ENCODE data around the gene NXNL2.
A peak's percentile ranks its signal among the peaks of the same experiment; 100 is the strongest.

NXNL2 gene

DNA sequence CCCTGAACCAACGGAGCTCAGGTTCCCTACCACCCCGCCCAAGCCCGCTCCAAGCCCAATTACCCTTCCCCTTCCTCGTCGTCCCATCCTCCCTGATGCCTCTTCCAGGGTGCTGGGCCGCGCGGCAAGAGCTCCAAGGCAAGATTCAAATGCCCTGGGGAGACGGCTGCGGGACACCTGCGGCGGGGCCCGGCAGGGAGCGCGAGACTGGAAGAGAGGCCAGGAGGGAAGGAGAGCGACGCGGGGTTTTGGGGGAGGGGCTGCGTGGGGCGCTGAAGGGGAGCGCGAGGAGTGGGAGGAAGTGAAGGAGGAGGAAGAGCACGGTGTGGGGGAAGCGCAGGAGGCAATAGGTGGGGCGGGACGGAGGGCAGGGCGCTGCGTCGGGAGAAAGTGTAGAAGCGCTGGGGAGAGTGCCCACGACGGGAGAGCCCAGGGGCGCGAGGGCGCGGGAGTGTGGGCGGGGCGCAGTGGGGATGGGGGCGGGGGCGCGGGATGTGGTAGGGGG lies 975 bp upstream of the NXNL2 start:
- DNase-seq, result peak; percentile 68

DNA sequence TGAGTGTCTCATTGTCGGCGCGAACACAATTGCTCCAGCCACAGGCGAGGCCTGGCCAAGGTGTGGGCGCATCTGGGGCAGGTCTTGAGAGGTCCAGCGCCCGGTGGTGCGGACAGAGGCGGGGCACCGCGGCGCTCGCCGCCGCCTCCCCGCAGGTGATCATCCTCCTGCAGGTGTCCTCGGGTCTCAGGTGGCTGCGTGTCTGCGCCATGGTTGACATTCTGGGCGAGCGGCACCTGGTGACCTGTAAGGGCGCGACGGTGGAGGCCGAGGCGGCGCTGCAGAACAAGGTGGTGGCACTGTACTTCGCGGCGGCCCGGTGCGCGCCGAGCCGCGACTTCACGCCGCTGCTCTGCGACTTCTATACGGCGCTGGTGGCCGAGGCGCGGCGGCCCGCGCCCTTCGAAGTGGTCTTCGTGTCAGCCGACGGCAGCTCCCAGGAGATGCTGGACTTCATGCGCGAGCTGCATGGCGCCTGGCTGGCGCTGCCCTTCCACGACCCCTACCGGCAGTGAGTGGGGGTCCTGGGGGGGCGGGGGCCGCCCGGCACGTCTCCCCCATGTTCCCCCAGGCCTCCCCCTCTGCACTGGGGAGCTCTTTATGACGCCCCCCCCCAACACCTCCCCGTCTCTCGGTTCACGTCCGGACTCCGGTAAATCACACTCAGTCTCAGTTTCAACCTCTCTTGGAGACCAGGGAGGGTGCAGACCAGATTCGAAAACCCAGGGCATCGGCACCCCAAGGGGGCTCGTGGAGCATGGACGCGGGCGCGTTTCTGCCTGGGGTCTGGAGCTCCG lies 446 bp downstream of the NXNL2 start:
- DNase-seq, result peak; percentile 59

DNA sequence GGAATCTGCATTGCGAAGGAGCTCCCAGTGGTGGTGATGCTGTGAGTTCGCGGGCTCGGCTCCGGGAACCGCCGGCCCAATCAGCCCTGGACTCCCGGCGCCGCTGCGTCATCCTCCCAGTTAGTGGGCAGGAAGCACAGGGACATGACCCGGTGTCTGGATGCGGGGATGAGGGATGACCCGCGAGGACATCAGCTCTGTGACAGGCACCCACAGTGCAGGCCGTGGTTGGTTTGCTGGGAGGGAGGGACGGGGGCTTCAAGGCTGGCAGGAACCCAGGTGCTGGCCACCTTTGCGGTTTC lies 996 bp downstream of the NXNL2 start:
- DNase-seq, result peak; percentile 34

DNA sequence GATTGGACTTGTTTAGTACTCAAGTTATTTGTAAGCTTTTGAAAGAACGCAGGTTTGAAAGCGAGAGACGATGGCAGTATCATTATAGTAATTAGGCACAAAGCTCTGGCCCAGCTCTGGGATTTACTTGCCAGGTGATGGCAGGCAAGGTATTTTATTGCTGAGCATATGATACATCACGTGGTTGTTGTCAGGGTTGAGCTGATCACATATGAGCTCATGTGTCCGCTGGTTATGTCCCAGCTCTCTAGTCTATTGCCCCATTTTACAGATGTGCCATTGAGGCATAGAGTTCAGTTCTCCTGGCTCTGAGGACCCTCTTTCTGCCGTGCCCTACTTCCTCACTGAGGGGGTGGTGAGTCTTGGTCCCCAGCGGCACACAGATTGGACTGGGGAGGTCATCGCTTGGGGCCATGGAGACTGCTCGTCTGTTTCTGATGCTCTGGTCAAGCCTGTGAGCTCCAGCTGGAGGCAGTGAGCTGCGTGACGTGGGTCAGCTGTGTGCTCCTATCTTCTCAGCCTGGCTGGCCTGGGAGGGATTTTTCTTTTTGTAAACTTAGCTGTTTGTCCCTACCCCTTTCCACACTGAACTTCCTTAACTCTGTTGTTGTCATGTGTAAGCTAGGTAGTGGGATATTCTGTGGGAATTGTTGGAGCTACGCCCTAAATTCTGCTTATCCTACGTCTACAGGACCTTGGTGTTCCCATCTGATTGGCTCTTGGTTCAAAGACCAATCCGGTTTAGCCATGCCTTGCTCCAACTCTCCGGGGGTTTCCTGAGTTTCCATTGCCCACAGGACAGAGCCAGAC lies 2.2 kb downstream of the NXNL2 start:
- DNase-seq, result peak; percentile 8

DNA sequence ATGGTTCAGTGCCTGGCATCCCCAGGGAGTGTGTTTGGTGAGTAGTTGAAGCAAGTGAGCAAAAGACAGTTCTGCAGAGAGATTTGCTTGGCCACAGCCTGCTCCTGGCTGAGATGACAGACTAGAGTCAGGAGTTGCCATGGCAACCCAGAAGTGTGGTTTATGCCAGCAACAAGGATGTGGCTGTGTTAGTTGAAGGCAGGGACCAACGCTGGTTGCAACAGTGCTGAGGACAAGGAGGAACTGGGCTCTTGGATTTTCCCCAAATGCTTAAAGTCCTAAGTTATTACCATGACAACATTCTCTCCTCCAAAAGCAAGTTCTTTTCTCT lies 2.7 kb downstream of the NXNL2 start:
- DNase-seq, result peak; percentile 84

DNA sequence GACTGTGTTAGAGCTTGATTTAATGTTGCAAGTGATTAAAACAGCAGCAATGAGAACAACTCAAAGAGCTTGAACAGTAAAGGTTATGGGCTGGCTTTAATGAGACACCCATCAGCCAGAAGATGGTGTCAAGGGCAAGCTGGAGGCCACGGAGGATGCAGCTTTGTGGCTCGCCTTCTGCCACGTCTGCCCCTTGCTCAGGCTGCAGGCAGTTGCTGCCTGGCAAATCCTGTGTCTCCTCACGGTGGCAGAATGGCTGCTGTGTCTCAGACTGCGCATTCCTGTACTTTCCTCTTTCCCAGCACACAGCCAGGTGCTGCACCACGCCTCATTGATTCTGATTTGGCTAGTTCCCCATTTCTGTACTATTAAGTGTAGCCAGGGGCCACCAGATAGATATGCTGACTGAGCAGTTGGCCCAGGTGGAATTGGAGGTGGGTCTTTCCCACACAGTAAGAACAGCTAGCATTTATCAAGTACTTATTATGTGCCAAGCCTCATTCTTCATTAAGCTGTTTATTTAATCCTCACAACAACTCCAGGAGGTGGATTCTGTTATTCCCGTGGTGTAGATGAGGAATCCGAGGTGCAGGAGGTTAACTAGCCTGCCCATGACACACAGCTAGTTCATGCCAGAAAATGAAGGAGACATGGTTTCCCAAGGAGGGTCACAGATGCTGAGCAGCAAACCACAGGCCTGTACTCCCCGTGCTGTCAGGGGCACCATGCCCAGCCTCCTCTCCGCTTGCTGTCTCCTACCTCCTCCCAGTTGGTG lies 3.5 kb downstream of the NXNL2 start:
- no peak for DNase-seq

DNA sequence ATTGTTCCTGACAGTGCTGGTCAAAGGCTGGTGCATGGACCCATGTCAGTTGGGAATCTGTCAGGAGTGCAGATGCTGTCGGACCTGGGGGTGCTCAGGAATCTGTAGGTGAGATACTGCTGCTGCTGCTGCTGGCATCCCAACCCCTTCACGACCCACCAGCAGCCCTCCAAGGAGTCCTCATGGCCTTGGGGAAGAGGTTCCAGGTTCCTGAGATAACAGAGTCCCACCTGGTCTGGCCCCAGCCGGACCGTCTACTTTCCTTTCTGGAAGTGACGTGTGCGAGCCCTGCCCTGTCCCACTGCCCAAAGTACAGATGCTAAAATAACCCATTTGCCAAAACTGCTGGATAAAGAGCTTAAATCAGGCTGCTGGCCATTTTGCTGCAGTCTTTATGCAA lies 4.3 kb downstream of the NXNL2 start:
- no peak for DNase-seq

DNA sequence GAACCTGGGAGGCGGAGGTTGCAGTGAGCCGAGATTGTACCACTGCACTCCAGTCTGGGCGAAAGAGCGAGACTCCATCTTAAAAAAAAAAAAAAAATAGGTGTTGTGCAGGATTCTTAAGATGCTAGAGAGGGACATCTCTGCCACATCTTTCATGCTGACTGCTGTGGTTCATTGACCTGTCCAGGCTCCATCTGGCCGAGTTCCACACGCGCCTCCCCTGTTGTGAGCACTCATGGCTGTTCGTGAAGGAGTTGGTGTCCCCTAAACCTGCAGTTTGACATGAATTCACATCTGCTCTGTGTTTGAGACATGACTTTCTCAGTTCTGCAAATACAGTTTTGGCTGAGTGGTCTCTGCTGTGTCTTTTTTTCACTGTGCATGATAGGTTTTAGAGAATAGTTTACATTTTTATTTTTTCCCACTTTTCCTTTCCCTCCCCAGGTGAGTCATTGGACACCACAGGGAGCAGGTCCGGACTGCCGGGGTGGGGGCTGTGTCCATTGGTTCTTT lies 5.3 kb downstream of the NXNL2 start:
- DNase-seq, result no peak

DNA sequence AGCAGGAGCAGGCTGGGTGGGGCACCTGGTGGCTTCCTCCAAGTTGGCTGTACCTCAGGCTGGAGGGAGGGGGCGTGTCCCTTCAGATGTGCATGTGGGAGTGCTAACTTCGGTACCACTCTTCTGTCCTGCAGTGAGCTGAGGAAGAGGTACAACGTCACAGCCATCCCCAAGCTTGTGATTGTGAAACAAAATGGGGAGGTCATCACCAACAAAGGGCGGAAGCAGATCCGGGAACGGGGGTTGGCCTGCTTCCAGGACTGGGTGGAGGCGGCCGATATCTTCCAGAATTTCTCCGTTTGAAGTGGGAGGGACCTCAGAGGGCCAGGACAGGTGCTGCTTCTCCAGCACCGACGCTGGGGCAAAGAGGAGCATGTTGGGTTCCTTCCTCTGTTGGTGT lies 9.3 kb downstream of the NXNL2 start:
- DNase-seq, result no peak

DNA sequence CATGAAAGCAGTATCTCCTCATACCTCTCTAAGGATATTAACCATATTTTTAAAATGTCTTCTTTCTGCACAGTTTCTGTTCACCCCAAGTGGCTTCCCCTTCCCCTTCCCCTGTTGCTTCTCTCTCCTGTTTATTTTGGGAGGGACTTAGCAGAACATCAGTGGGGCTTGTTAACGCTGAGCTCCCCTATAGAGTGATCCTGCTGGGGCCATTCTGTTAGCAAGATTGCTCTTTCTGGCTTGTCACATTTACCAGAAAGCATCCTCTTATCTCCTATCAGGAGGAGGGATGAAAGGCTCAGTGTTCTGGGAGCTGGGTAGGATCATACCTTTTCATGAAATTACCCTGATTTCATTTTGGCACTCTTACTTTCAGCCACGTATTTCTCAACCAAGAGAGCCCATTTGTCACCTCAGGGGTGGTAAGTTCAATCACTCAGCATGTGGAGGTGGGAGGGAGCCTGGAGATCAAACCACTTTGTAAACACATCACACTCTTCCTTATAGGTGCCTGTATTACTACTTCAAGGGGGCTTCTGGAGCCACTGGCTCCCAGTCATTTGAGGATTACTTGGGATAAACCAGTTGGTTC lies 16.7 kb downstream of the NXNL2 start:
- DNase-seq, result no peak

DNA sequence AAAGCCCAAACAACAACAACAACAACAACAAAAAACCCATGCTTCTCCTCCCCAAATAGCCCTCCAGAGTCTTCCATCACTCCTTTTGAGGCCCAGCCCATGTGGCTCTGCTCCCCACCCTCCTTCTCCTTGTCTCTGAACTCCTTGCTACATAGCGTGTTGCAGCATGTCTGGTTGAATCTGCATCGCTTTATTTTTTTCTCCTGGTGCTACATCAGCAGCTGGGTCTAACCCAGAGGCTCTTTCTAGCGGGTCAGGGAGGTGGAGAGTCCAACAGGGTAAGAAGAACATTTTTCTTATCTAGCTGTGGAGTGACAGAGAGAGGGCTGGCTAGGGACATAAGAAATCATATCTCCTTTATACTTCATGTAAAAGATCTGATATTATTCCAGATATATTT lies 18.4 kb downstream of the NXNL2 start:
- DNase-seq, result no peak

DNA sequence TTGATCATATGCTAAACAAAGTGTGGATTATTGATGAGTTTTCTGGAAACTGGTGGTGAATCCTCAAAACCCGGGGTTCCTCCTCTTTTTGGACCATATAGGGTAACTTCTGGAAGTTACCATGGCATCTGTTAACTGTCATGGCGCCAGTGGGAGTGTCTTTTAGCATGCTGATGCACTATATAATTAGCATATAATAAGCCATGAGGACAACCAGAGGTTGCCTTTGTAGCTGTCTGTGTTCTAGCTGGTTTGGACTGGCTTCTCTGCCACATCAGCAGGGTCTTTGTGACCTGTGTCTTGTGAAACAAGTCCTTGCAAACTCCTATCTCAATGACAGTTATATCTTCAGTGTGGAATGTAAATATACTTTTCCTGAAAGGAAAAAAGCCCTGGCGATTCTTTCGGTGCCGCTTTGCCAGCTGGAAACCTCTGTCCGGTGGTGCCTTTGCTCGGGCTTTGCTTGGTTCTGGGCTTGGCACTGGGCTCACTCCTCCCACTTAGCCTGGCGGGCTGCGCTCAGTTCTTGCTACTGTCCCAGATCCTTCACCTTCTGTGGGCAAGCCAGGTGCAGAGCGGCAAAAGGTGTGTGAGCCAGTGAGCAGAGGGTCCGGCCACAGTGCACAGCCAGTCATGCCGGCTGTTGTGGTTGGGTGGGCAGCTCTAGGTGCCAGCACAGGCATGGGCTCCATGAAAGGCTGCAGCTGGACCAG lies 20.4 kb downstream of the NXNL2 start:
- DNase-seq, result no peak

DNA sequence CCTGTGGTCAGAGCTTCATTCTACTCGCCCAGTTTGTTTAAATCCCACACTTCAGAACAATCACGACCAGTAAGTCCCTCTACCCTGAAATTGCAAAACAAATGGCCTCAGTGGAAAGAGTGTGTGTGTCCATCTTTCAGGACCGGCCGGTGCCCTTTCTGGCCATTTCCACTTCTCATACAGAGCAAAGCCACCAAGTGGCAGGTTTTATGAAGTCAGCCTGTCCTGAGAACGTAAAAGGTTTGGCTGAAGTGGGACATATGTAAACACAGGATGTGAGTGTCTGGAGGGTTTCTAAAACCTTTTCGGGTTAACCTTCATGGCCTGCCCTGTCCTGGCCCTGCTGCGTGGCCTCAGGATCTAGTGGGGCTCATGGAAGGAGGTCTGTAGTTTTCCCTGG lies 24.7 kb downstream of the NXNL2 start:
- no peak for DNase-seq

DNA sequence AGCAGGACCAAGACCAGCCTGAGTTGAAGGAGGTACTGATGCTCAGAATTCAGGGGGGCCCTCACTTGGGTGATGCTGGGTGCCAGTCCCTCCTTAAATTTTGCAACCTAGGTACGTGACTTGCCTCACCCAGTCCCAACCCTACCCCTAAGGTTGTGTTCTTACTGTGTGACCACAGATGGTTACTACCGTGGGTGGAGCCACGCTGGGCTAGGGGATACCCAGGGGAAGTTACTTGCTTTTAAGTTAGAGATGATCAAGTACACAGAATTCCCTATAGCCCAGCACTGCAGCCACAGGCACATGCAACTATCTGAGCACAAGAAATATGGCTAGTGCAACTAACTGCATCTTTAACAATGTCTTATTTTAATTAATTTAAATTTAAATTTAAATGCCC lies 32.9 kb downstream of the NXNL2 start:
- no peak for DNase-seq

DNA sequence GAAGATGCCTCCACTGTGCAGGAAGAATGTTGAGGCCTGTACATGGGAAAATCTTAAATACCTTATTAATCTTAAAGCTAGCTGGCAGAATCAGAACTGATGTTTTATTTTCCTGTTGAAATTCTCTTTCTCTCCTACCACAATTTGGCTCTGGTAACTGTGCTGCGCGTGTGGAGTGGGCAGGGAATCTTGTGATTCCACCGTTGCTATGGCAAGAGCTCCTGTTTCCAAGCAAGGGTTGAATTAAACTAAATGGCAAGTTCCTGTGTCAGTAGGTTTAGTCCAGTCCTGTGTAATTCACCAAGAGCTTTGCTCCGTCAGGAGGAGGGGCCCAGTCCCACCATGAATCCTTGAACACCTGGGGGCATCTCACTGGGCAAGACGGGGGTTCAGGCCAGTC lies 36.4 kb downstream of the NXNL2 start:
- no peak for DNase-seq

DNA sequence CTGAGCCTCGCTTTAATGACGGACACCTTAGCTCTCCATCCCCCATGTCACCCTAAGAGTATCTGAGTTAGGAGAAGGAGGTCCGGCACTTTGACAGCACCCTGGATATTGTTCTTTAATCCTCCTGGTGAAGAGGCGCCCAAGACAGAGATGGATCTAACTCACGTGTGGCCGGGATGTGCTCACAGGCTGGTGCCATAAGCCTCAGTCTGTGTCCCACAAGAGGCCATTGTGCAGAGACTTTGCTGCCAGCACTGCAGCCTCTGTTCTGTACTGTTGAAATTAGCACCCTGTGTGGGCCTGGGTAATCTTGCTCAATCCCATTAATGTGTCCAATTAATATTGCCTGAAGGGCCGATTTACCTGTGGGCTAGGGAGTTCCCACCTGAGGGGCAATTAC lies 37.7 kb downstream of the NXNL2 start:
- no peak for DNase-seq

DNA sequence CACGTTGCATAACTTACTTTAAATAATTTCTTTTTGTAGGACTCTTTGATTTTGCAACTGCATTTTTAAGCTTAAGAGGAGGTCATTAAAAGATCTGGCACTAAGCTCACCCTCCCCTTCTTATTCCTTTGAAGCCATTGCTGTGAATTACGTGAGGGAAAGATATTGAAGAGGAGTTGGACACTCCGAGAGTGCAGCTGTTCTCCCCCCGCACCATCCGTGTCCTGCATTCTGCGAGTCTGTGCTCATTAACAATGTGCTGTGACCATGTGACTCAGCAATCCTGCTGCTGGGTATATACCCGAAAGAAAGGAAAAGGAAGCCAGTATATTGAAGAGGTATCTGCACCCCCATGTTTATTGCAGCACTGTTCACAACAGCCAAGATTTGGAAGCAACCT lies 40.0 kb downstream of the NXNL2 start:
- DNase-seq, result peak; percentile 71

DNA sequence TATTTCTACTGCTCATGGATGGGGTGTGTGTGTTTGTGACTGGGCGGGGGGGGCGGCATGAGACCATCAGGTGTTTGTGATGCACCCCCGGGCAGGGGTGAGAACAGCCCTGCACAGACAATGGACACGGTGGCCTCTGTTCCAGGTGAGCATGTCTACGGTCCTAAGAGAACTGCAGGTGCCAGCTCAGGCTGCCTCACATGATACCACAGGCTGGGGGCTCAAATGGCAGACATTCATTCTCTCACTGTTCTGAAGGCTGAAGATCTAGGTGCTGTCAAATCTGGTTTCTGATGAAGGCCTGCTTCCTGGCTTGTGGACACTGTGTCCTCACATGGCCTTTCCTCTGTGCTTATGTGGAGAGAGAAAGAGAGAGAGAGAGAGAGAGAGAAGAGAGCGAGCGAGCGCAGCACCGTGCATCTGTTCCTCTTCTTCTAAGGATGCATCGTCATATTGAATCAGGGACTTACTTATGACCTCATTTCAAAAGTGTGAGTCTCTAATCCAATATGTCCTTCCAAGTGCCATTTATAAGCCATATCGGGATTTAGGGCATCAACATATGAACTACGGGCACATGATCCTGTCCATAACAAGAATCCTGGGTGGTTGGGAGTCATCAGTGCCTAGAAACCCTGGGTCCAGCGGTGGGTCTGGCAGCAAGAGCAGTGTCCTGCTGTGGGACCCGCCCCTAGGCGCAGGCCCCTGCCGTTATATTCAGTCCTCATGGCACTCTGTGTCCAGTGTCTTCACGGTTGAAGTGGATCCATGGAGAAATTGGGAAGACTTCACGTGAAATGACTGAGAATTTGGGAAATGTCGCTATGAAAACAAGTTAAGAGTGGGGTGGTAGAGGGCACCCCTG lies 42.5 kb downstream of the NXNL2 start:
- peak; percentile 21 for DNase-seq

DNA sequence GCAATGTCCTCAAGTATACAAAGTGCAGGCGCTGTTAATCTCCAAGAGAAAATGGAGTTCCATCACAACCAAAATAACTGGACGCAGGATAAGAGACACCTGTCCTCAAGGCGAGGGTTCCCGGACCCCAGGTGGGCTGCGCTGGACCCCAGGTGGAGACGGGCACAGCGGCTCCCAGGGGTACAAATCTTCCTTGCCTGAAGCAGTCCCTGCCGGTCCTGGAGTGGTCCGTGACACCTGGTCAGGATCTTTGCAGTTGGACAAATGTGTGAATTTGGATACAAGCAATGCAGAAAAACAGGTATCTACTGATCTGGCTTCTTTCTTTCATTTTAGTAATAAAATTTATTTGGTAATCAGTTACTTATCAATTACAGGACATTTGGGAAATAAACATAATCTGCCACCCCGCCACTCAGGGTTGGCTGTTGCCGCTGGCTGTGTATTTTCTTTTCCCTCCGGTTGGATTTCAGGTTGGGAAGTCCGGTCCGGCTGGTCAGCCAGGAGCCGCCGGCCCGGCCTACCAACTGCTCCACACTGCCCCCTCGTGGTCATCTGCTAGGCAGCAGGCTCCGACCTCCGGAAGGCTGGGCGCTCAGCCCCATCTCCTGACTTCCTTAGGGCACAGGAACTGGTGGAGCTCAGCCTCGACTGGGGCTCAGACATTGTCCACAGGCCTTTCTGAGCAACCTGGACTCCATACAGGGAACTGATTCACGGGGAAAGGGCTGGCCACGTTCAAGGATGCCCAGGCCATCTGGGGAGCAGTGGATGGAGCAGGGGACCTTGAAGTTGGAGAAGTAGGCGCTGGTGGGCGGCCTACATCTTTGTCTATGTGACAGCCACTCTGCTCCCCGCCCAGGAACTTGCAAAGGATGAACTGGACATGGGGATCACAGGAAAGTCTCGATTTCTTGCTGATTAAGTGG lies 43.4 kb downstream of the NXNL2 start:
- peak; percentile 92 for DNase-seq

DNA sequence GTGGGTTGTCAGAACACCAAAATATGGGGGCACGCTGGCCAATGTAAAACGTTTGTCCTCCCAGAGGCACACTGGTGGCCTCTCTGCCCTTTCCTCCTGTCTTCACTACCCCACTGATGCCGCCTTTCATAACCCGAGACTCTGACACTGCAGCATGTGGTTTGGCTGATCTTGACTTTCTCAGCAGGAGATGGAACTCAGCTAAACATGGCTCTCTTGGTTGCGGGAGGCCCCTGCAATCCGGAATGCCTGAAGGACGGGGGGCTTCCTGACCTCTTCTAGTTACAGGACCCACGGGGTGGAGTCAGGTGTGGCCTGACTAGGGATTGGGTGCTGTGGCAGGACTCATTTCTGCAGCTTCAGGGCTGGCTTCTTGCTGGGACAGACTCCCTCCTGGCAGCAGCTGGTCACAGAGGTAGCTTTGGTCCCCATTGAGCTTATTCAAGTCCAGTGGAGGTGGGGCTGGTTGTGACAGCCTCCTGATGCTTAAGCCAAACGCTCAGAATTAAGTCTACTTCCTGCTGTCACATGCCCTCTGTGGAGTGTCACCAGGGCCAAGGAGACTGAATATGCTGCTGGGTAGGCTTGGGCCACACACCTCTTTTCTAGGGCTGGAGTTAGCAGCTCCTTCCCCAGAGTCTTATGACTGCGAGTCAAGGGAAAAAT lies 44.2 kb downstream of the NXNL2 start:
- DNase-seq, result no peak

Data from eye (tissue), 1 donor.